Psoas muscle (tissue), 8 donors: Measurements from ENCODE around the gene CSRP2. TPM values are rescaled to one million over a fixed set of nuclear protein-coding genes. Genes with fewer than 3 reads are reported as not detected.

Experiments used
- ATAC-seq, 4 donors: fragments of 200-7000 bp; cut with Tn5 transposase; one replicate each; pipeline ENCODE4 v1.9.1; 2020; ENCODE audit warnings: moderate library complexity in 3 of 4, mild to moderate bottlenecking in 2 of 4
- DNase-seq, 2 donors: peaks; one replicate each; pipeline ENCODE4 v3.0.0-alpha.2; 2020
- H3K27ac ChIP-seq: fragments of 200-600 bp; one replicate; pipeline ENCODE4 v1.8.0; 2022
- H3K27me3 ChIP-seq, 3 donors: fragments of 200-600 bp in 1 of 3; one replicate each; pipeline versions ENCODE4 v1.6.1 to v1.8.0; 2013 to 2022; ENCODE audit warnings: low read length in 2 of 3, mild to moderate bottlenecking in 2 of 3, moderate library complexity in 1 of 3; ENCODE audit not compliant: insufficient read depth in 3 of 3
- H3K36me3 ChIP-seq, 2 donors: fragments of 200-600 bp in 1 of 2; one replicate each; pipeline versions ENCODE4 v1.6.1 to v1.8.0; 2013 to 2022; ENCODE audit warnings: low read depth in 1 of 2, mild to moderate bottlenecking in 1 of 2, moderate library complexity in 1 of 2; ENCODE audit not compliant: insufficient read depth in 1 of 2
- H3K4me1 ChIP-seq: fragments of 200-600 bp; one replicate; pipeline ENCODE4 v1.8.0; 2022
- H3K4me3 ChIP-seq: fragments of 200-600 bp; one replicate; pipeline ENCODE4 v1.8.0; 2022; ENCODE audit warnings: mild to moderate bottlenecking
- H3K9me3 ChIP-seq: fragments of 200-600 bp; one replicate; pipeline ENCODE4 v1.8.0; 2022
- WGBS, 3 donors: extraction: QIAGEN DNeasy Blood & Tissue Kit; methylation state at CpG; one replicate each; pipeline versions ENCODE4 v1.1.6 to v1.1.7; 2013; 5-methylcytosine and 5-hydroxymethylcytosine counted together
- intact Hi-C, 2 donors: fragments of 100-400 bp; cut with DNase I; formaldehyde crosslinking; loops; one replicate each; pipeline versions ENCODE4 v1.11.0 to v1.14.2; 2022
- polyA plus RNA-seq, 3 donors: library from polyadenylated mRNA; stranded (reverse); fragments of 200-250 nt; gene quantifications; one replicate each; pipeline ENCODE4 v1.2.3, GENCODE V29; 2013
- total RNA-seq, 4 donors: library from RNA; stranded (reverse); fragmentation: NEBNext Ultra II Directional in 2 of 4; extraction: Animal tissue kit (Norgen Biotek cat#: 25700) in 2 of 4; gene quantifications; one replicate each; pipeline versions ENCODE4 v1.2.1 to v1.2.4, GENCODE V29; 2021 to 2023
- TF ChIP-seq, protein P1 (sequence below): fragments of 200-600 bp; IDR thresholded peaks from one replicate; pipeline ENCODE4 v1.8.0; 2022; ENCODE audit warnings: antibody characterized with exemption
- donor health status: healthy with polysubstance abuse.
- donor health status: DM: no; HTN: no; CAD: no; lungs with moderate emphysema.
- donor health status: Bipolar disorder and iron deficiency.
- donor health status: healthy.
- donor health status: DM: yes; HTN: yes; CAD: no.
- donor health status: DM: no; HTN: no; CAD: no.
- donor health status: DM: no; HTN: no; CAD: no.
- donor health status: DM: yes; HTN: yes; CAD: no.

The CSRP2 gene
- total and polyA plus RNA-seq, 7 donors = 5.2 to 22.3 (median 11.4) TPM

DNA sequence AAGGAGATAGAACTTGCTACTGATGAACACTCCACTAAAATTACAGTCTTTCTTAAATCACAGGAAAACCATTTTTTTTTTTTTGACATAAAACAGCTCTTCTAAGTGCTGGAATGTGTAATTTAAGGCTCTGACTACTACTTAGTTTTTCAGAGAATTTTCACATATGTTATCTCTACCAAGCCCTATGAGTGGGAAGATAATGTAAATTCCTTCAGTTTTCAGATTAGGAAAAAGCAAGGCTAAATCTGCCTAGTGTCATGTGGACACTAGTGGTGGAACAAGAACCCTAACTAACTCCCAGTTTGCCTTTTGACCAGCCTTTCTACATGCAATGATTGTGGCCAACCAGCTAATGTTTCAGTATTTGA, 37.3 kb upstream of the CSRP2 start:
- TF ChIP-seq, protein P1, sequence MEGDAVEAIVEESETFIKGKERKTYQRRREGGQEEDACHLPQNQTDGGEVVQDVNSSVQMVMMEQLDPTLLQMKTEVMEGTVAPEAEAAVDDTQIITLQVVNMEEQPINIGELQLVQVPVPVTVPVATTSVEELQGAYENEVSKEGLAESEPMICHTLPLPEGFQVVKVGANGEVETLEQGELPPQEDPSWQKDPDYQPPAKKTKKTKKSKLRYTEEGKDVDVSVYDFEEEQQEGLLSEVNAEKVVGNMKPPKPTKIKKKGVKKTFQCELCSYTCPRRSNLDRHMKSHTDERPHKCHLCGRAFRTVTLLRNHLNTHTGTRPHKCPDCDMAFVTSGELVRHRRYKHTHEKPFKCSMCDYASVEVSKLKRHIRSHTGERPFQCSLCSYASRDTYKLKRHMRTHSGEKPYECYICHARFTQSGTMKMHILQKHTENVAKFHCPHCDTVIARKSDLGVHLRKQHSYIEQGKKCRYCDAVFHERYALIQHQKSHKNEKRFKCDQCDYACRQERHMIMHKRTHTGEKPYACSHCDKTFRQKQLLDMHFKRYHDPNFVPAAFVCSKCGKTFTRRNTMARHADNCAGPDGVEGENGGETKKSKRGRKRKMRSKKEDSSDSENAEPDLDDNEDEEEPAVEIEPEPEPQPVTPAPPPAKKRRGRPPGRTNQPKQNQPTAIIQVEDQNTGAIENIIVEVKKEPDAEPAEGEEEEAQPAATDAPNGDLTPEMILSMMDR = no peak
- intact Hi-C loops = no loop called here
- Histone ChIP-seq H3K9me3 (no peaks in the 10 kb centered on the region), H3K27me3 (no peaks in the 10 kb centered on the region), H3K4me1 (no peaks in the 10 kb centered on the region), H3K36me3 (no peaks in the 10 kb centered on the region), H3K4me3 (no peak overlapping the region), H3K27ac (no peak overlapping the region)
- no peak for DNase-seq
- no peak for ATAC-seq

DNA sequence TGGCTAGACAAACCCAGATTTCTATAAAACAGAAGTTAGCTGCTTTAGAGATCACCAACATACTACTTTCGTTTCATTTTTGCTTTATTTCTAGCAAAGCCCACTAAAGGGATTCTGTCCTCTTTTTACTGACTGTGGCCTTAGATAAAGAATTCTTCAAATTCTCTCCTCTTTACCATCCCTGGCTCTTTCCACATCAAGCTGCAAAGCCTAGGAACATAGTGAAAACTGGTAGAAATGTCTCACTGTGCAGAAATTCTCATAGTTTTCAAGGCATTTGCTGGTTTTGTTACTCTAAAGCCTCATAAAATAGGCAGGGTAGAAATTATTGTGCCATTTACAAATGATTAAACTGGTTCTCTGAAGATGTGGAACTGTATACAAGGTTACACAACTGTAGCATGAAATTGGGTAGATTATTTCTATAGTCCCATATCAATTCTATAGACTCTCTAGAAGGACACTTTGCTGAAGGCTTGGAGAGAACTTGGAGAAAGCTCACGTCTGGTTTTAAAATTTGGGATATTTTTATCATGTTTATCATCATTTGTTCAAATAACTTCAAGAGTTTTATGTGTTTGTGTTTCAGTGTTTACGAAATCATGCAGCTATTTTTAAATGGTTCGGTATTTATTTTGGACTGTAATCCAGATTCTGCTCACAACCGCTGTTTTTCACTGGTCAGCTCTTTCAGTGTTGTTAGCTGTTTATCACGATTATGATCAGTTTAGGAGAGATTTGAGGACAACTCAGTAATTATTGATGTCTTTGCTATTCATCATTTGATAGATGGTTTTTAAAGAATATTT, 36.7 kb upstream of the CSRP2 start:
- intact Hi-C loops = no loop called here
- TF ChIP-seq, protein P1 = no peak
- ATAC-seq (no peak), DNase-seq (no peak)
- Histone ChIP-seq H3K27me3 (no peaks in the 10 kb centered on the region), H3K9me3 (no peaks in the 10 kb centered on the region), H3K27ac (no peak overlapping the region), H3K4me3 (no peak overlapping the region), H3K36me3 (no peaks in the 10 kb centered on the region), H3K4me1 (no peaks in the 10 kb centered on the region)
- WGBS, 3 donors = 37 to 68% (median 39%) methylated on average over 6 of the region's 6 CpGs

DNA sequence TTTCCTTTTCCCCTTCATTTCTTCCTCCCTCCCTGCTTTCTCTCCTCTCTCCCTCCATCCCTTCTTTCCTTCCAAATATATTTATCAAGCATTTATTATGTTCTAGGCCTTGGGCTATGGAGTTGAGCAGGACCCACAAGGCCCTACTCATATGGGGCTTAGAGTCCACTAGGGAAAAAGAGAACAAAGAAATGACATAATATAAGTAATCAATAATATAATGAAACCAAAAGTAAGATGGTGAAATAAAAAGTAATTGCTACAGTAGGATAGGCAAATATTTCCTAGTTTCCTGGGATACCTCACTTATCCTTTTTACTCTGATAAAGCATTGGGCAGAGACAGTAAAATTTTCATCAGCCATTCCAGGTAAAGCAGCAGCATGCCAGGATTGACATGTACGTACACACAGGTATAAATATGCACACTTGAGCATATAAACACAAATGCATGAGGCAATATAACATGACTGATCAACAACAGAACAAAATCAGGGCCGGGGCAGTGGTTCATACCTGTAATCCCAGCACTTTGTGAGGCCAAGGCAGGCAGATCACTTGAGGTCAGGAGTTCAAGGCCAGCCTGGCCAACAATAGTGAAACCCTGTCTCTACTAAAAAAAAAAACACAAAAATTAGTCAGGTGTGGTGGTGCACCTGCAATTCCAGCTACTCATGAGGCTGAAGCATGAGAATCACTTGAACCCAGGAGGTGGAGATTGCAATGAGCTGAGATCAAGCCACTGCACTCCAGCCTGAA, 35.5 kb upstream of the CSRP2 start:
- TF ChIP-seq, protein P1 = no peak
- H3K27me3 ChIP-seq = peaks cover 0 to 3% (median 0%) of the 10 kb centered on the region in 3 donors
- no peaks in the 10 kb centered on the region for H3K36me3 ChIP-seq
- H3K27ac ChIP-seq = no peak overlapping the region
- H3K4me1 ChIP-seq = no peaks in the 10 kb centered on the region
- 90 to 96% (median 94%) methylated on average over 2 of the region's 2 CpGs for WGBS, 3 donors
- DNase-seq = no peak
- H3K4me3 ChIP-seq = no peak overlapping the region
- H3K9me3 ChIP-seq = no peaks in the 10 kb centered on the region
- intact Hi-C loops = no loop called here
- no peak for ATAC-seq

DNA sequence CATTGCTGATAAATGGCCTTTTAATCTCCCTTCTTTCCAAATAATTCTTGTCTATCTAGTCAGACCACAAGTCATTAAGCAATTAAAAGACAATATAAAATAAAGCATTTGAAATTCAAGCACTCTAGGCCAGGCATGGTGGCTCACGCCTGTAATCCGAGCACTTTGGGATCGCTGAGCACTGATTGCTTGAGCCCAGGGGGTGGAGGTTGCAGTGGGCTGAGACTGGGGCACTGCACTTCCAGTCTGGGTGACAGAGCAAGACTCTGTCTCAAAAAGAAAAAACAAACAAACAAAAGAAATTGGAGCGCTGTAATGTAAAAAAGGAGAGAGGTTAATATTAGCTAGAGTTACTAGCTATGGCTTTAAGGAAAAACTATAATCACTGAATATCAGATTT, 30.5 kb upstream of the CSRP2 start:
- Histone ChIP-seq H3K36me3 (no peaks in the 10 kb centered on the region), H3K9me3 (no peaks in the 10 kb centered on the region), H3K27ac (no peak overlapping the region), H3K4me1 (no peaks in the 10 kb centered on the region), H3K4me3 (no peak overlapping the region), H3K27me3 (peaks cover 0 to 3% (median 2%) of the 10 kb centered on the region in 3 donors)
- intact Hi-C loops = no loop called here
- TF ChIP-seq, protein P1 = no peak
- WGBS, 3 donors = 71 to 78% (median 73%) methylated on average over 4 of the region's 4 CpGs
- no peak for ATAC-seq
- DNase-seq = no peak
